Mesenchymal stem cell (in vitro differentiated cells and primary cell): Measurements from ENCODE around the gene SNED1.
"Not testable (repeated sequence)": the region's sequence is repeated elsewhere in the genome, so short reads cannot be mapped to it uniquely, and the experiment has no call there.

Experiments
- DNase-seq: peaks from one replicate; pipeline ENCODE4 v3.0.0-alpha.2; 2013
- H2AFZ ChIP-seq: one replicate; pipeline ENCODE4 v1.6.1; 2013; ENCODE audit warnings: low read depth, mild to moderate bottlenecking, control low read depth, inconsistent platforms, low read length, moderate library complexity
- H2AK5ac ChIP-seq: 2 replicates; pipeline ENCODE4 v1.6.1; 2013; ENCODE audit warnings: low read length, moderate library complexity, mild to moderate bottlenecking, inconsistent platforms; ENCODE audit not compliant: severe bottlenecking
- H2BK120ac ChIP-seq: one replicate; pipeline ENCODE4 v1.6.1; 2013; ENCODE audit warnings: low read depth, mild to moderate bottlenecking, inconsistent platforms, low read length, moderate library complexity
- H2BK12ac ChIP-seq, 2 experiments: one replicate each; pipeline ENCODE4 v1.6.1; 2013; ENCODE audit warnings: inconsistent platforms in 2 of 2, low read length in 2 of 2, mild to moderate bottlenecking in 2 of 2, moderate library complexity in 2 of 2, control low read depth in 1 of 2
- H2BK15ac ChIP-seq: one replicate; pipeline ENCODE4 v1.6.1; 2013; ENCODE audit warnings: mild to moderate bottlenecking, low read depth, inconsistent platforms; ENCODE audit not compliant: poor library complexity, severe bottlenecking
- H2BK5ac ChIP-seq: 2 replicates; pipeline ENCODE4 v1.6.1; 2013; ENCODE audit warnings: low read depth, mild to moderate bottlenecking, low read length, control low read depth, inconsistent platforms; ENCODE audit not compliant: poor library complexity, severe bottlenecking
- H3K14ac ChIP-seq, 2 experiments: one replicate each; pipeline ENCODE4 v1.6.1; 2013; ENCODE audit warnings: inconsistent platforms in 2 of 2, low read length in 2 of 2, control low read depth in 1 of 2, mild to moderate bottlenecking in 1 of 2, moderate library complexity in 1 of 2
- H3K18ac ChIP-seq, 2 experiments: one replicate each; pipeline ENCODE4 v1.6.1; 2013; ENCODE audit warnings: inconsistent platforms in 2 of 2, low read length in 2 of 2, control low read depth in 1 of 2, low read depth in 1 of 2, mild to moderate bottlenecking in 1 of 2
- H3K23ac ChIP-seq, 2 experiments: one replicate each; pipeline ENCODE4 v1.6.1; 2013; ENCODE audit warnings: inconsistent platforms in 2 of 2, low read length in 2 of 2, mild to moderate bottlenecking in 2 of 2, moderate library complexity in 2 of 2, control low read depth in 1 of 2
- H3K27ac ChIP-seq: 2 replicates; pipeline ENCODE4 v1.5.1; 2013; ENCODE audit warnings: mild to moderate bottlenecking, moderate library complexity, low read length, control low read depth, inconsistent platforms; ENCODE audit not compliant: poor library complexity, severe bottlenecking
- H3K27me3 ChIP-seq, 2 experiments: 2 replicates each; pipeline versions ENCODE4 v1.6.1 to v1.7.0; 2013; ENCODE audit warnings: low read length in 2 of 2, mild to moderate bottlenecking in 2 of 2, moderate library complexity in 2 of 2, control low read depth in 1 of 2, inconsistent platforms in 1 of 2; ENCODE audit not compliant: control insufficient read depth in 1 of 2, insufficient read depth in 1 of 2
- H3K36me3 ChIP-seq, 2 experiments: 2 replicates each; pipeline versions ENCODE4 v1.6.1 to v1.7.0; 2013; ENCODE audit warnings: low read length in 2 of 2, control low read depth in 1 of 2, inconsistent platforms in 1 of 2, low read depth in 1 of 2, mild to moderate bottlenecking in 1 of 2; ENCODE audit not compliant: insufficient read depth in 2 of 2, control insufficient read depth in 1 of 2
- H3K4ac ChIP-seq, 2 experiments: one replicate each; pipeline ENCODE4 v1.6.1; 2013; ENCODE audit warnings: inconsistent platforms in 2 of 2, low read length in 2 of 2, mild to moderate bottlenecking in 2 of 2, moderate library complexity in 2 of 2, control low read depth in 1 of 2, low read depth in 1 of 2
- H3K4me1 ChIP-seq: 2 replicates; pipeline ENCODE4 v1.6.1; 2013; ENCODE audit warnings: low read depth, low read length, control low read depth; ENCODE audit not compliant: control insufficient read depth, insufficient read depth
- H3K4me2 ChIP-seq: 2 replicates; pipeline ENCODE4 v1.6.1; 2013; ENCODE audit warnings: low read length, mild to moderate bottlenecking, inconsistent platforms; ENCODE audit not compliant: poor library complexity, severe bottlenecking
- H3K4me3 ChIP-seq, 2 experiments: 2 replicates each; pipeline versions ENCODE4 v1.5.1 to v1.7.0; 2013; ENCODE audit warnings: low read length in 2 of 2, mild to moderate bottlenecking in 2 of 2, control low read depth in 1 of 2, low read depth in 1 of 2; ENCODE audit not compliant: insufficient read depth in 1 of 2
- H3K79me1 ChIP-seq: replicated peaks from 2 replicates; pipeline ENCODE4 v1.6.1; 2013; ENCODE audit warnings: mild to moderate bottlenecking, control low read depth, low read length, inconsistent platforms; ENCODE audit not compliant: poor library complexity, severe bottlenecking
- H3K9ac ChIP-seq: 2 replicates; pipeline ENCODE4 v1.7.0; 2013; ENCODE audit warnings: mild to moderate bottlenecking, low read length, moderate library complexity
- H3K9me3 ChIP-seq: 2 replicates; pipeline ENCODE4 v1.7.0; 2013; ENCODE audit warnings: mild to moderate bottlenecking, low read length; ENCODE audit not compliant: control insufficient read depth
- H4K8ac ChIP-seq: one replicate; pipeline ENCODE4 v1.6.1; 2013; ENCODE audit warnings: inconsistent platforms, mild to moderate bottlenecking, low read length, moderate library complexity
- H4K91ac ChIP-seq: one replicate; pipeline ENCODE4 v1.6.1; 2013; ENCODE audit warnings: mild to moderate bottlenecking, low read length, inconsistent platforms
- WGBS: methylation state at CpG from one replicate; pipeline ENCODE4 v1.1.7; 2013; ENCODE audit warnings: mixed read lengths; 5-methylcytosine and 5-hydroxymethylcytosine counted together

The SNED1 gene

GRCh38 chr2:241102239-241102803 is 103.9 kb downstream of the SNED1 start, which contains the start of gene MTERF4:
MTERF4 (minus strand) TSS chr2:241102287; CDS start chr2:241102273, 14 bp downstream.
- Histone ChIP-seq H3K9me3 (no peaks in the 10 kb centered on the region), H3K9ac (peak within 1 kb of the TSS; percentile 97), H3K23ac (peak within 1 kb of the TSS in 1 of 2 experiments; percentile 82), H2BK15ac (peak within 1 kb of the TSS; percentile 20), H3K79me1 (peaks cover 32% of the 10 kb centered on the region), H3K4me1 (peaks cover 10% of the 10 kb centered on the region), H3K4me3 (peak within 1 kb of the TSS; percentile 89 to 96), H2BK120ac (peak within 1 kb of the TSS; percentile 74), H3K27me3 (no peaks in the 10 kb centered on the region), H2AK5ac (no peak within 1 kb of the TSS), H2AFZ (peak within 1 kb of the TSS; percentile 78), H3K4me2 (peak within 1 kb of the TSS; percentile 99), H2BK5ac (no peak within 1 kb of the TSS), H3K4ac (peak within 1 kb of the TSS; percentile 58 to 85), H3K14ac (peak within 1 kb of the TSS in 1 of 2 experiments; percentile 97), H4K91ac (peak within 1 kb of the TSS; percentile 88), H3K36me3 (peaks cover 15 to 26% of the 10 kb centered on the region in 2 experiments), H3K27ac (peak within 1 kb of the TSS; percentile 56), H2BK12ac (peak within 1 kb of the TSS in 1 of 2 experiments; percentile 43), H4K8ac (peak within 1 kb of the TSS; percentile 100), H3K18ac (peak within 1 kb of the TSS; percentile 88 to 95)
- under 1% methylated on average over 52 of the region's 56 CpGs for WGBS
- peak; percentile 85 for DNase-seq

GRCh38 chr2:241103176-241103595 is 104.8 kb downstream of the SNED1 start:
- Histone ChIP-seq H3K23ac (no peak overlapping the region), H3K4me3 (peak overlapping the region in 1 of 2 experiments; percentile 89), H2AFZ (no peak overlapping the region), H2AK5ac (no peak overlapping the region), H3K4me1 (peaks cover 10% of the 10 kb centered on the region), H2BK120ac (no peak overlapping the region), H3K4ac (no peak overlapping the region), H3K9me3 (no peaks in the 10 kb centered on the region), H3K36me3 (peaks cover 17 to 20% of the 10 kb centered on the region in 2 experiments), H3K4me2 (peak overlapping the region; percentile 57), H3K79me1 (peaks cover 29% of the 10 kb centered on the region), H3K14ac (no peak overlapping the region), H2BK15ac (no peak overlapping the region), H3K18ac (no peak overlapping the region), H4K8ac (no peak overlapping the region), H3K9ac (peak overlapping the region; percentile 97), H4K91ac (no peak overlapping the region), H2BK12ac (no peak overlapping the region), H2BK5ac (no peak overlapping the region), H3K27ac (no peak overlapping the region), H3K27me3 (no peaks in the 10 kb centered on the region)
- no peak for DNase-seq
- 55% methylated on average over 5 of the region's 5 CpGs for WGBS

DNA sequence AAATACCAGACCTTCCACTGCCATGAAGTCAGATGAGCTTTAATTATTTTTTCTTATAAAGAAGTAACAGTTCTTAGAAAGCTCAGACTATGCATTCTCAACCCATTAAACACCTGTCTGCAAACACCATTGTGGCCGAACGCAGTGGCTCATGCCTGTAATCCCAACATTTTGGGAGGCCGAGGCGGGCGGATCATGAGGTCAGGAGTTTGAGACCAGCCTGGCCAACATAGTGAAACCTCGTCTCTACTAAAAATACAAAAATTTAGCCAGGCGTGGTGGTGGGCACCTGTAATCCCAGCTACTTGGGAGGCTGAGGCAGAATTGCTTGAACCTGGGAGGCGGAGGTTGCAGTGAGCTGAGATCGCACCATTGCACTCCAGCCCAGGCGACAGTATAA is 106.2 kb downstream of the SNED1 start:
- DNase-seq, H3K4me2 ChIP-seq, H4K91ac ChIP-seq, H2BK120ac ChIP-seq, H4K8ac ChIP-seq, H3K4me3 ChIP-seq, H2BK15ac ChIP-seq, H3K9ac ChIP-seq, H2BK5ac ChIP-seq, H3K18ac ChIP-seq, H2BK12ac ChIP-seq, H3K23ac ChIP-seq, H3K4ac ChIP-seq, H3K27me3 ChIP-seq, H3K4me1 ChIP-seq, H3K14ac ChIP-seq, H3K36me3 ChIP-seq, H2AK5ac ChIP-seq, H2AFZ ChIP-seq, H3K27ac ChIP-seq, H3K9me3 ChIP-seq: not testable (repeated sequence)
- WGBS: 97% methylated on average over 10 of the region's 10 CpGs
- H3K79me1 ChIP-seq: peaks cover 19% of the 10 kb centered on the region

GRCh38 chr2:241105641-241106040 is 107.2 kb downstream of the SNED1 start:
- no peak overlapping the region for H3K27ac ChIP-seq
- DNase-seq: no peak
- no peaks in the 10 kb centered on the region for H3K27me3 ChIP-seq
- H3K4me1 ChIP-seq: peaks cover 10% of the 10 kb centered on the region
- no peak overlapping the region for H3K14ac ChIP-seq
- H3K79me1 ChIP-seq: peaks cover 13% of the 10 kb centered on the region
- no peak overlapping the region for H2AK5ac ChIP-seq
- H3K9ac ChIP-seq: no peak overlapping the region
- H4K91ac ChIP-seq: no peak overlapping the region
- H3K4ac ChIP-seq: no peak overlapping the region
- WGBS: 70% methylated on average over 3 of the region's 3 CpGs
- H3K4me2 ChIP-seq: no peak overlapping the region
- H2AFZ ChIP-seq: no peak overlapping the region
- no peak overlapping the region for H3K23ac ChIP-seq
- no peak overlapping the region for H2BK5ac ChIP-seq
- peaks cover 4 to 11% of the 10 kb centered on the region in 2 experiments for H3K36me3 ChIP-seq
- no peak overlapping the region for H2BK12ac ChIP-seq
- H3K18ac ChIP-seq: no peak overlapping the region
- no peak overlapping the region for H4K8ac ChIP-seq
- no peak overlapping the region for H2BK120ac ChIP-seq
- no peak overlapping the region for H3K4me3 ChIP-seq
- no peak overlapping the region for H2BK15ac ChIP-seq
- no peaks in the 10 kb centered on the region for H3K9me3 ChIP-seq
